NCI-H526 (cell line): ENCODE measurements around the gene CHRDL2.

ENCODE experiments used
- DNase-seq, 2 experiments: peaks; one replicate each; lab custom pipeline; 2025; lab: John Stamatoyannopoulos, UW

CHRDL2 gene

GRCh38 chr11:74748211-74749126 lies 17.2 kb upstream of the CHRDL2 start, which contains the start of gene RNF169:
Gene RNF169, plus strand, starts transcription at chr11:74748849. Its CDS starts 32 bp downstream, at chr11:74748881.
- DNase-seq = peak; percentile 95 to 99

DNA sequence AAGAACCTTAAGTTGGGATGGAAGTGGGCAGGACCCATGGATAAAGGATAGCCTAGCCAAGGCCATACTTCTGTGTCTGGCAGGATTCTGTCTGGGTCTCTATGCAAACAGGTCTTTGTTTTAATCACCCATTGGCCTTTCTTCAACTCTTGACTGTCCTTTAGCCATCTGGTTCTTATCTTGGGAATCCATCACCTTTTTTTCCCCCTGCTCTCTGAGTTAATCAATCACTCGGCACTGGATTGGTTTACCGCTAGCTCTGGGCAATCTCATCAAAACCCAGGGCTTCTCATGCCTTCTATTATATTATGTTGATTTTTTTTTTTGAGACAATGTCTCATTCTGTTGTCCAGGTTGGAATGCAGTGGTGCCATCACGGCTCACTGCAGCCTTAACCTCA lies 15.6 kb upstream of the CHRDL2 start:
- DNase-seq = no peak

DNA sequence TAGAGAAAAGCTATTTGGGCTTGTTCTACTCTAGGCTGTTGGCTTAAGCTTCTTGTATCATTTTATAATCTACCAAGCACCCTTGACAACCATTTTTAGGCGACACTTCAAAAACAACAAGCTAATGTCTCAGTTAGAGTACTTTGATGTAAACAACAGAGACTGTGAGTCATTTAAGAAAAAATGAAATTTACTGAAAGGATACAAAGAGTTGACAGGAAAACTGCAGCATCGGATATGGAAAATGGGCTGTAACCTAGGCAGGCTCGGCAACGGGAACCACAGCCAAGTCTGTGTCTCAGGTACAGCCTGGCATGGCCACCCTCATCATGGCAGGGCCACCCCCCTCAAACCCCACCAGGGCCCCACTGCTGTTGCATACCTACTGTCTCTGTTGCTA lies 13.1 kb upstream of the CHRDL2 start:
- no peak for DNase-seq

GRCh38 chr11:74743640-74744039 lies 12.4 kb upstream of the CHRDL2 start:
- no peak for DNase-seq

DNA sequence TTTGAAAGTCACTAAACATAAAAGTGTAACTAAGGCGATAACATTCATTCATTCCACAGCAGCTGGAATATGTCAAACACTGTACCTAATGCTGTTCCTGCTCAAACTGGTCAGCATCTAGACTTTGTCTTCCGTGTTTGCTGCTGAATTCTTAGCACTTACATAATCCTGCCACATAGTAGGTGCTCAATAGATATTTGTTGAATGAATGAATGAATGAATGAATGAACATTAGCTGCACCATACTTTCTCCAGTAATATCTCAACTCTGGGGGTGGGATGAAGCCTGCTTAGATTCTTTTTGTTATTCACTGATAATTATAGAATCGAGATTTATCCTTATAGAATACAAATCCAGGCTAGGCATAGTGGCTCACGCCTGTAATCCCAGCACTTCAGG lies 10.8 kb upstream of the CHRDL2 start:
- no peak for DNase-seq

DNA sequence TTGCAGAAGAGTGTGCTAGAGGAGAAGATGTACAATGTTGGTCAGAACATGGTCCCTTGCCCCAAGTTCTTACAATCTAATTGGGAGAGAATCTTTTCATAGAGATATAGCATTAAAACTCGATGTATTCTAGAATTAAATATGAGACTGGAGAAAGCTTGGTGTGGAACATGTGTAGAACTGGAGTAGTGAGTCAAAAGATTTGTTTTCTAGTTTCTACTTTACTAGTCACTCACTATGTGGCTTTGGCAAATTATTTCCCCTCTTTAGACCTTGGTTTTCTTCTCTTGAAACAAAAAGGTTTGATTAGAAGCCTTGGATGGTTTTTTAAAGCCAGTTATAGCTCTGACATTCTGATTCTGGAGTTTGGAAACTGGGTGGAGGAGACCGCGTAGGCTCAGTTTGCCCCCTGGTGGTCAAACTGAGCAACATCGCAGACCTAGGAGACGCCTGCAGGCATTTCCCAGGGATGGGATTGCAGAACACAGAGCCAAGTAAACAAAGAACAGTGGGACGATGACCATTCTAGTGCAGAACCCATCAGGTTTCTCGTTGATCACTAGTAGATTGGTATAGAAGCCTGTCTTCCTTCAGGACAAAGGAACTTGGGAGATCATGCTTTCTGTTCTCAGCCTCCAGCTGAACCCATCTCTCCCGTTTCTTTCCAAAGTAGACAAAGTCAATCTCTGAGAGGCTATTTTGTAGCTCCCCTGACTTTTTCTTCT lies 8.5 kb upstream of the CHRDL2 start:
- peak; percentile 34 to 83 for DNase-seq

DNA sequence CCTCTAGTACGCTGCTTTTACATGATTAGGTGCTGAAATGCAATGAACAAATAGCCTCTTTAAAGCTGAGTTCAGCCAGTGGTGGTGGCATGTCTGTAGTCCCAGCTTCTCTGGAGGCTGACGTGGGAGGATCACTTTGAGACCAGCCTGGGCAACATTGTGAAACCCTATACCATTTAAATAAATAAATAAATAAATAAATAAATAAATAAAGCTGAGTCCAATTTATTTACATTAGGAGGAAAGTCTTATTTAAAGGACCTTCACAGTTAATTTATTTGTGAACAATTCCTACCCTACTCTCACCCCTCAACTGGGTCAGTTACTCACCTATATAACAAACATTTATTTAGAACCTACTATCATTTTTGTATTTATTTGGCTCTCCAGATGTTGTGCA lies 4.8 kb upstream of the CHRDL2 start:
- no peak for DNase-seq

DNA sequence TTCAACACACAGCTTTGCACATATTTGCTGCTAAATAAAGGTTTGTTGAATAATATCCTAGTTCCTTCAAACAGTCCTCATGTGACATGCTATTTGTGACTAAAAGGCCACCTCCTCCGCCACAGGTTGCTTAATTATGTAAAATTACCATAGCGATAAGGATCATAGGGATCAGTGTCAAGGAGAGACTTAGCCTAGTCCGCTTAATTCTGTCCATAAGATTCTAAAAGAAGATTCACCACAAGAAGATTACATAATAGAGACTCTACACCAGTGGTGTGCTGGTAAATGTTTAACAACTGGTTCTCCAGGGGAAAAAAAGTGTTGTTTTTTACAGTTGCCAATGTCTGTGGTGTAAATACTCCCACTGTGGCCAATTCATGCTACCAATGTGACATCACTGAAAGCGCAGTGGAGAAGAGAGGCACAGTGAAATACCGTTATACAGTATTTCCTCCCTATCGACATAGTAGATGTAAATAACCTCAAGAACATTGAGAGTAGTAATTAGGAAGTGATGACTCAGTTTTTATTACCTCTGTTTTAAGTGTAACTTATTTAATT lies 4.2 kb upstream of the CHRDL2 start:
- no peak for DNase-seq

DNA sequence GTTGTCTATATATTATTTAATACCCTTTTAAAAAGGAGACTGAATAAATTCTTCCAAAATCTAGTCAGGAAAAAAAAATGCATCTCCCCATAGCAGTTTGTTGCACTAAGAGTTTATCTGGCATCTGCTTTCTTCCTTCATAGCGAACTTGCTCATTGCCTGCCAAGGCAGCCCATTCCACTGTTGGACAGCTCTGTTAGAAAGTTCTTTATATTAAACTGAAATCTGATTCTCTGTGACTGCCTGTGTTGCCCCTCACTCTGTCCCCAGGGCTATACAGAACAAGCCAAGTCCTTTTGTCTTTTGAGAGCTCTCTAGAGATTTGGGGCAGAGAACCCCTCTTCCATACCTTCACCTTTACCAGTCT lies 3.3 kb upstream of the CHRDL2 start:
- DNase-seq = no peak

- DNase-seq = no peak
These were observed 510 bp downstream of the CHRDL2 start for GRCh38 chr11:74730571-74731260.

GRCh38 chr11:74729397-74729796 lies 1.8 kb downstream of the CHRDL2 start:
- DNase-seq = no peak

GRCh38 chr11:74726547-74727182 lies 4.6 kb downstream of the CHRDL2 start:
- DNase-seq = peak; percentile 64 to 92

- no peak for DNase-seq
These were observed 5.5 kb downstream of the CHRDL2 start for GRCh38 chr11:74725701-74726100.

DNA sequence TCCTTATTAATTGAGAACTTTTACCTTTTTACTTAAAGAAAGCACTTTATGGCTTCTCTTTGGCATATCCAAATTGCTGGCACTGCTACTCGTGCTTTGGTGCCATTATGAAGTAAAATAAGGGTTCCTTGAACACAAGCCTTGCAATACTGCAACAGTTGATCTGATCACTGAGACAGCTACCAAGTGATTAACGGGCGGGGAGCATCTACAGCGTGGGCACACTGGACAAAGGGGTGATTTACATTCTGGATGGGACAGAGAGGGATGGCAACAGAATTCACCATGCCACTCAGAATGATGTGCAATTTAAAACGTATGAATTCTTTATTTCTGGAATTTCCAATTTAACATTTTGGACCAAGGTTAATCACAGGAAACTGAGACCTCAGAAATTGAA lies 7.7 kb downstream of the CHRDL2 start:
- DNase-seq = no peak

DNA sequence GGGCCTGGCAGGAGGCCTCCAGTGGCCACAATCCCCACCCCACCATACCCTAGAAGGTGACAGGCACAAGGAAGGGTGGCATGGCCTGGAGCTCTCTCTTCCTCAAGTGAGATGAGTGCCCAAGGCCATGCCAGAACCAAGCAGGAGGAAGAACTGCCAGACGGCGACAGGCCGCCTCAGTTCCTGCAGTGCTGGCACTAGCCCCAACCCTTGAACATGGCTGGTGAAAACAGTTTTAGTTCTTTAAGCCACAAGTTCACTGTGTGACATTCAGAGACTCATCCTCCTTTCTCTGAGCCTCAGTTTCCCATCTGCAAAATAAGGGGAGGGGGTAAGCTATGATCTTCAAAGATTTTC lies 9.8 kb downstream of the CHRDL2 start:
- DNase-seq = no peak

- no peak for DNase-seq
These were observed 10.4 kb downstream of the CHRDL2 start for GRCh38 chr11:74720596-74721478.

DNA sequence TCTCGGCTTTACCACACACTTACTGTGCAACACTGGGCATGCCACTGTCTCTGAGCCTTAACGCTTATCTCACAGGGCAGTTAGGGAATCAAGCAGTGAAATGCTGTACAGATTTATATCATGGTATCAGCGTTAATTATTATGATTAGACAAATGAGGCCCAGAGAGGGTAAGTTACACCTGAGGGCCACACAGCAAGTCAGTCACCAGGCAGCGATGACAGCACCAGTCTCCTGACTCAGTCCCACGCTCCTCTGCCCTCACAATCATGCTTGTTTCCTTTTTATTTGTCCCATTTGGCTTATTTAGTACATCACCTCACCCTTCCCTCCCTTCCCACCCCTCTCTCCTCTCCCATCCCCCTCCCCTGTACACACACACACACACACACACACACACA lies 12.2 kb downstream of the CHRDL2 start:
- DNase-seq = no peak

DNA sequence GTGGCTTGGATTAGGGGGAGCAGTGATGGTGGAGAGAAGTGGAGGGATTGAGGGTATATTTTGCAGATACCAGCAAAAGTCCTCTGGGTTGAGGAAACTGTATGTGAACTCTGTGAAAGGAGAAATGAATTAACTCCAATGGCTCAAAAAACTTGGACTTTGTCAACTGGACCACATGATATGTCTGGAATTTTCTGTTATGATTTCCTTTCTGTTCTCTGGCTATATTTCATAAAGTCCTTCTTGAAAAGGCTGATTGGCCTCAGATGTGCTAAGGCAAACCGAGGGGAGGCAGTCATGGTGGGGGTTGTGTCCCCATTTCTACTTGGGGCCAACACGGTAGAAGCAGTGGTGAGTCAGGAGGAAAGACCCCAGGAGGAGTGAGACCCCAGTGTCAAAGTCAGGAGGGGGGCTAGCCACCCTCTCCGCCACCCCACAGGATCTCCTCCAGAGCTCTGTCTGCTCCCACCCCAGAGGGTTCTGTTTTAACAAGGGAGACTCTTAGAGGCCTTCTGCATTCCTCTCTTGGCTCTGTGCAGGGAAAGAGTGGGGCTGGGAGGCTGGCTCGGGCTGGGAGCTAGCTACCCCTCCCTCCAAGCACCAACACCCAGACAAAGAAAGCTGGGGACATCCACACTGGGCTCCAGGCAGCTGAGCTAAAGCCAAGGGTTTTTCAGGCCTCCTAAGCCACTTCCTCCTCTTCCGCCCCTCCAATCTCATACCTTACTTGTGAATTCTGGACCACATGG lies 13.8 kb downstream of the CHRDL2 start:
- DNase-seq = no peak

DNA sequence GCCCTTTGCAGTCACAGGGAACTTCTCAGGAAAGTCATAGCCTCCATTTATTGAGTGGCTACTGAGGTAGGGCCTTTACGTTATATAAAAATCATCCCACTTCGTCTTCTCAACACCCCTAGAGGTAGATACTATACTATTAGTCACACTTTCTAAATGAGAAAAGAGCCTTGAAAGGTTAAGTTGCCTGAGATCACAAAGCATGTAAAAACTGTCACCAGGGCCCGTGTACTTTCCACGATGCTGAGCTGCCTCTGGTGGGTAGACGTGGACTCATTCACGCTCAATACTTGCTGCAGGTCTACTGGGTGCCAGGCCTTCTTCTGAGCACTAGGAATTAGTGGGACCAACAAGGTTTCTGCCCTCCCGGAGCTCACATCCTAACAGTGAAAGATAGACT lies 16.3 kb downstream of the CHRDL2 start:
- no peak for DNase-seq

DNA sequence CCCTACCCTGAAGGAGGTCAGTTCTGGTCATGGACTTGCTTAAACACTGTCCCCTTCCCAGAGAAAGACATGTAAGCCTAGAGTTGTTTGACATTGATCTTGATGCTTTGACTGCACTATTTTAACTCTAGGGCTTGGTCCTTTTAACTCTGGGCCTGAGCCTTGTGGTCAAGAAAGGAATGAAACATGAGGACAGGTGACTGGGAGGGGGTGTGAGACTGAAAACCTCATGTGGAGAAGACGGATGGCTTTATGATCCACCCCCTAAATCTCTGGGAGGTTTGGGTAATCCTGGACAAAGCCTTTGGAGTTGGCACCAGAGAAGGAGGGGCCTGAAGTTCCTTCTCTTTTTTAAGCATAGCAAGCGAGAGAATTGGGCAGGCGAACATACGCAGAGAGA lies 17.5 kb downstream of the CHRDL2 start:
- no peak for DNase-seq
